NB4 (cell line): Measurements from ENCODE around the gene PLXNC1.

Experiments
- MYC ChIP-seq: IDR thresholded peaks from 2 replicates; pipeline ENCODE4 v1.6.1; 2011; ENCODE audit warnings: low read depth, low read length
- POLR2A ChIP-seq: IDR thresholded peaks from 2 replicates; pipeline ENCODE4 v1.6.1; 2011; ENCODE audit warnings: mild to moderate bottlenecking; ENCODE audit not compliant: insufficient read length; ENCODE audit errors: extremely low read depth
- TF ChIP-seq, protein P1 (sequence below): IDR thresholded peaks from one replicate; pipeline ENCODE4 v1.5.1; 2012; ENCODE audit warnings: low read depth, low read length
- TF ChIP-seq, protein P2 (sequence below): IDR thresholded peaks from 2 replicates; pipeline ENCODE4 v1.6.1; 2011; ENCODE audit warnings: low read depth, low read length

DNA sequence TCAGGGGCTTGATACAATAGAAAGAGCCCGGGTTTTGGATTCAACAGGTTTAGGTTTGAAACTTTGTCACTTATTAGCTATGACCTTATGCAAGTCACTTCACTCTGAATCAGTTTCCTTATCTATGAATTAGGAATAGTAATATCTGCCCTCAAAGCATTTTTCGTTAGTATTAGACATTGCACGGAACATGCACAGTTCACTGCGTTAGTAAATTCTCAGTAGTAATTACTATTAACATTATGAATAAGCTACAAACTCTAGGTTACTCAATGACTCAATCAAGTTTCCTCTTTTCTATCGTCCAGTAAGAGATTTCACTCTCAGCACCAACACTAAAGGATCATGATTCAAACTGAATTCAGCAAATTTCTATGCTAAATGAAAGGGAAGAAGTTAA is 161.0 kb downstream of the PLXNC1 start:
- TF ChIP-seq, protein P1, sequence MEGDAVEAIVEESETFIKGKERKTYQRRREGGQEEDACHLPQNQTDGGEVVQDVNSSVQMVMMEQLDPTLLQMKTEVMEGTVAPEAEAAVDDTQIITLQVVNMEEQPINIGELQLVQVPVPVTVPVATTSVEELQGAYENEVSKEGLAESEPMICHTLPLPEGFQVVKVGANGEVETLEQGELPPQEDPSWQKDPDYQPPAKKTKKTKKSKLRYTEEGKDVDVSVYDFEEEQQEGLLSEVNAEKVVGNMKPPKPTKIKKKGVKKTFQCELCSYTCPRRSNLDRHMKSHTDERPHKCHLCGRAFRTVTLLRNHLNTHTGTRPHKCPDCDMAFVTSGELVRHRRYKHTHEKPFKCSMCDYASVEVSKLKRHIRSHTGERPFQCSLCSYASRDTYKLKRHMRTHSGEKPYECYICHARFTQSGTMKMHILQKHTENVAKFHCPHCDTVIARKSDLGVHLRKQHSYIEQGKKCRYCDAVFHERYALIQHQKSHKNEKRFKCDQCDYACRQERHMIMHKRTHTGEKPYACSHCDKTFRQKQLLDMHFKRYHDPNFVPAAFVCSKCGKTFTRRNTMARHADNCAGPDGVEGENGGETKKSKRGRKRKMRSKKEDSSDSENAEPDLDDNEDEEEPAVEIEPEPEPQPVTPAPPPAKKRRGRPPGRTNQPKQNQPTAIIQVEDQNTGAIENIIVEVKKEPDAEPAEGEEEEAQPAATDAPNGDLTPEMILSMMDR: no peak
- TF ChIP-seq, protein P2, sequence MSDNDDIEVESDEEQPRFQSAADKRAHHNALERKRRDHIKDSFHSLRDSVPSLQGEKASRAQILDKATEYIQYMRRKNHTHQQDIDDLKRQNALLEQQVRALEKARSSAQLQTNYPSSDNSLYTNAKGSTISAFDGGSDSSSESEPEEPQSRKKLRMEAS: no peak
- TF ChIP-seq POLR2A (no peak), MYC (no peak)
